MM.1S (cell line): ENCODE results near the gene BCL2A1.
"Not testable (repeated sequence)": the region's sequence is repeated elsewhere in the genome, so short reads cannot be mapped to it uniquely, and the experiment has no call there.

Experiments
- EZH2 ChIP-seq: fragments of 300-600 bp; sonication (generic); optimal IDR thresholded peaks from 2 replicates; pipeline ENCODE3; 2017; ENCODE audit warnings: low read depth, mild to moderate bottlenecking, antibody characterized with exemption, low read length, mixed read lengths
- EZH2phosphoT487 ChIP-seq: fragments of 300-600 bp; sonication (generic); IDR thresholded peaks from 2 replicates; pipeline ENCODE4 v1.6.1; 2018; ENCODE audit warnings: antibody characterized with exemption, low read length

GRCh38 chr15:79962921-79963320, 8.1 kb downstream of the BCL2A1 start:
- TF ChIP-seq EZH2, EZH2phosphoT487: not testable (repeated sequence)
